Ishikawa (cell line): Measurements from ENCODE around the gene MKRN1.

Source experiments
- CEBPB ChIP-seq: IDR thresholded peaks from 2 replicates; pipeline ENCODE4 v1.6.1; 2012
- CREB1 ChIP-seq: IDR thresholded peaks from 2 replicates; pipeline ENCODE4 v1.6.1; 2012; ENCODE audit warnings: low read depth
- EGR1 ChIP-seq: IDR thresholded peaks from 2 replicates; pipeline ENCODE4 v1.6.1; 2012
- EP300 ChIP-seq: IDR thresholded peaks from 2 replicates; pipeline ENCODE4 v1.6.1; 2012; ENCODE audit warnings: borderline replicate concordance
- FOXM1 ChIP-seq: IDR thresholded peaks from 2 replicates; pipeline ENCODE4 v1.6.1; 2012; ENCODE audit warnings: low read depth, borderline replicate concordance
- MAX ChIP-seq: IDR thresholded peaks from 2 replicates; pipeline ENCODE4 v1.6.1; 2012
- NFIC ChIP-seq: IDR thresholded peaks from 2 replicates; pipeline ENCODE4 v1.6.1; 2012
- RAD21 ChIP-seq: IDR thresholded peaks from 2 replicates; pipeline ENCODE4 v1.6.1; 2012; ENCODE audit warnings: low read depth
- REST ChIP-seq: IDR thresholded peaks from 2 replicates; pipeline ENCODE4 v1.6.1; 2012; ENCODE audit warnings: low read depth, mild to moderate bottlenecking
- TAF1 ChIP-seq: IDR thresholded peaks from 2 replicates; pipeline ENCODE4 v1.6.1; 2012; ENCODE audit warnings: low read depth, mild to moderate bottlenecking
- TCF12 ChIP-seq: IDR thresholded peaks from 2 replicates; pipeline ENCODE4 v1.6.1; 2012; ENCODE audit warnings: low read depth
- TEAD4 ChIP-seq: IDR thresholded peaks from 2 replicates; pipeline ENCODE4 v1.6.1; 2012
- USF1 ChIP-seq: IDR thresholded peaks from 2 replicates; pipeline ENCODE4 v1.6.1; 2012
- YY1 ChIP-seq: IDR thresholded peaks from 2 replicates; pipeline ENCODE4 v1.6.1; 2012; ENCODE audit warnings: low read depth
- ZBTB7A ChIP-seq: IDR thresholded peaks from 2 replicates; pipeline ENCODE4 v1.6.1; 2012; ENCODE audit warnings: low read depth

The MKRN1 gene

DNA sequence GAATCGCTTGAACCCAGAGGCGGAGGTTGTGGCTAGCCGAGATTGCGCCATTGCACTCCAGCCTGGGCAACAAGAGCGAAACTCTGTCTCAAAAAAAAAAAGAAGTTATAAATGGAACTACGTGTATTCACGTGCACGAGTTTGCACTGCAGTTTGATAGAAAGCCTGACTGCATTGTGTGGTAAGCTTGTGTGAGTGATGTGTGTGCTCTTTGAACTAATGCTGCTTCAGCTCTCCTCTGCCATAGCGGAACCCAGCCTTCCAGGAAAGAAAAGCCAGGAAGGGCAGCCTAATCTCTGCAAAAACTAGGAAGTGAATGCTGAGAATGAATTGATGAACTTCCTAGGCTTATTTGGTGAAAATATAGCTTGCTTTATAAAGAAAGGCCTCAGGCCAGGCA lies 15.6 kb upstream of the MKRN1 start:
- TF ChIP-seq TEAD4: no peak
- no peak for TF ChIP-seq MAX
- TF ChIP-seq NFIC: no peak
- TF ChIP-seq RAD21: no peak
- TF ChIP-seq CEBPB: no peak
- TF ChIP-seq ZBTB7A: no peak
- TF ChIP-seq TAF1: no peak
- TF ChIP-seq TCF12: no peak
- TF ChIP-seq YY1: no peak
- no peak for TF ChIP-seq FOXM1
- TF ChIP-seq CREB1: no peak
- TF ChIP-seq USF1: no peak
- no peak for TF ChIP-seq EP300
- TF ChIP-seq EGR1: no peak

DNA sequence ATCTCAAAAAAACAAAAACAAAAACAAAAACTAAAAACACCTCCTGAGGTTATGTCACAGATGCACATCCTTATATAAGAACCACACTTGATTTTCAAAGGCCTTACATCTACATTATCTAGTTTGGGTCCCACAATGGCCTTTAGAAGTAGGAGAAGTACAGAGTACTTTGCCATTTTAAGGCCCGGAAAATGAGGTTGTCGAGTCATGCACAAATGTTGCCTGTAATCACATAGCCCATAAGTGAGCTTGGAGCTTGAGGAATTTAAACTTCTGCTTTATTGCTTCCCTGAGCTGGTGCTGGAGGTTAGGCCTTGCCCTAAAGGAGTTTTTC lies 9.7 kb upstream of the MKRN1 start:
- TF ChIP-seq CEBPB: no peak
- TF ChIP-seq RAD21: no peak
- no peak for TF ChIP-seq TEAD4
- no peak for TF ChIP-seq CREB1
- no peak for TF ChIP-seq EGR1
- no peak for TF ChIP-seq TCF12
- no peak for TF ChIP-seq MAX
- TF ChIP-seq FOXM1: no peak
- TF ChIP-seq NFIC: no peak
- TF ChIP-seq USF1: no peak
- TF ChIP-seq ZBTB7A: no peak
- TF ChIP-seq EP300: no peak
- no peak for TF ChIP-seq TAF1
- no peak for TF ChIP-seq REST
- no peak for TF ChIP-seq YY1

GRCh38 chr7:140485500-140486265 lies 6.4 kb upstream of the MKRN1 start:
- TF ChIP-seq USF1 (peak; percentile 62), TAF1 (no peak)

- no peak for TF ChIP-seq NFIC
- no peak for TF ChIP-seq FOXM1
- no peak for TF ChIP-seq TCF12
Measured at GRCh38 chr7:140484951-140485499, 5.7 kb upstream of the MKRN1 start.

- TF ChIP-seq ZBTB7A: no peak
- no peak for TF ChIP-seq USF1
Measured at GRCh38 chr7:140484479-140484878, 5.2 kb upstream of the MKRN1 start.

DNA sequence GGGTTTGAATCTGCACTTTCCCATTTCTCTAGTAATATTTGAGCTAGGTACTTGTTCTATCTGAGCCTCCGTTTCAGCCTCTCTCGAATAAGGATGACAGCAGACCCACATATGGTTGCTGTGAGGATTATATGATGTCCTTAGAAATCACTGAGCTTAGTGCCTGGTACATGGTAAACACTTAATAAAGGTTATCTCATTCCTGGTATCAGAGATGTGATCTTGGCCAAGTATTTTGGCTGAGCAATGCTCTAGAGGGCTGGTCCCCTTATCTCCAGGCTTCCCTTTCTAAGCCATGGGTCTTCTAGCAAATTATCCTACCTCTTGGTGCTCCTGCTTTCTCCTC lies 407 bp upstream of the MKRN1 start:
- TF ChIP-seq TAF1: no peak
- no peak for TF ChIP-seq RAD21
- no peak for TF ChIP-seq NFIC
- TF ChIP-seq EP300: no peak
- TF ChIP-seq REST: no peak
- no peak for TF ChIP-seq TCF12
- no peak for TF ChIP-seq ZBTB7A
- TF ChIP-seq YY1: no peak
- no peak for TF ChIP-seq USF1
- TF ChIP-seq FOXM1: no peak
- TF ChIP-seq CEBPB: no peak
- no peak for TF ChIP-seq EGR1
- no peak for TF ChIP-seq CREB1
- TF ChIP-seq MAX: no peak
- no peak for TF ChIP-seq TEAD4
